Effector memory CD4-positive, alpha-beta T cell (primary cell): ENCODE measurements around the gene CCDC91.
"Not testable (repeated sequence)": the region's sequence is repeated elsewhere in the genome, so short reads cannot be mapped to it uniquely, and the experiment has no call there.

Experiments used
- DNase-seq, 3 donors: peaks; one replicate each; pipeline ENCODE4 v3.0.0-alpha.2; 2020
- H3K27ac ChIP-seq: 2 replicates; pipeline ENCODE4 v1.7.0; 2013; ENCODE audit warnings: mild to moderate bottlenecking, low read length, moderate library complexity; ENCODE audit not compliant: insufficient read depth, poor library complexity, severe bottlenecking
- H3K27me3 ChIP-seq: replicated peaks from 2 replicates; pipeline ENCODE4 v1.7.0; 2013; ENCODE audit warnings: mild to moderate bottlenecking, low read length; ENCODE audit not compliant: insufficient read depth, control insufficient read depth, poor library complexity, severe bottlenecking
- H3K36me3 ChIP-seq: 2 replicates; pipeline ENCODE4 v1.7.0; 2013; ENCODE audit warnings: mild to moderate bottlenecking, low read length, moderate library complexity; ENCODE audit not compliant: control insufficient read depth, insufficient read depth
- H3K4me1 ChIP-seq: 2 replicates; pipeline ENCODE4 v1.7.0; 2013; ENCODE audit warnings: low read length, mild to moderate bottlenecking; ENCODE audit not compliant: control insufficient read depth, insufficient read depth, poor library complexity, severe bottlenecking
- H3K4me3 ChIP-seq: 2 replicates; pipeline ENCODE4 v1.7.0; 2013; ENCODE audit warnings: low read length, low read depth, mild to moderate bottlenecking; ENCODE audit not compliant: insufficient read depth, poor library complexity, severe bottlenecking
- H3K9me3 ChIP-seq: 2 replicates; pipeline ENCODE4 v1.7.0; 2013; ENCODE audit warnings: mild to moderate bottlenecking, low read length, moderate library complexity; ENCODE audit not compliant: control insufficient read depth

Gene CCDC91

DNA sequence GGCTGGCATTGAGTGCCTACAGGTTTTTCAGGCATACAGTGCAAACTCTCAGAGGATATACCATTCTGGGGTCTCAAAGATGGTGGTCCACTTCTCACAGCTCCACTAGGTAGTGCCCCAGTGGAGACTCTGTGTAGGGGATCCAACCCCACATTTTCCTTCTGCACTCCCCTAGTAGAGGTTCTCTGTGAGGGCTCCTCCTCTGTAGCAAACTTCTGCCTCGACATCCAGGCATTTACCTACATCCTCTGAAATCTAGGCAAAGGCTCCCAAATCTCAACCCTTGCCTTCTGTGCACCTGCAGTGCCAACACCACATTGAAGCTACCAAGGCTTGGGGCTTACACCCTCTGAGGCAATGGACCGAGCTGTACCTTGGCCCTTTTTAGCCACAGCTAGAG is 179.2 kb downstream of the CCDC91 start:
- no peak for DNase-seq
- Histone ChIP-seq H3K4me1 (no peaks in the 10 kb centered on the region), H3K4me3 (no peak overlapping the region), H3K27me3 (no peaks in the 10 kb centered on the region), H3K36me3 (peaks cover 48% of the 10 kb centered on the region), H3K9me3 (peaks cover 6% of the 10 kb centered on the region), H3K27ac (no peak overlapping the region)

GRCh38 chr12:28374556-28374955 is 184.3 kb downstream of the CCDC91 start:
- H3K27ac ChIP-seq: no peak overlapping the region
- DNase-seq: no peak
- H3K4me3 ChIP-seq: no peak overlapping the region
- no peaks in the 10 kb centered on the region for H3K4me1 ChIP-seq
- H3K36me3 ChIP-seq: peaks cover 14% of the 10 kb centered on the region
- H3K27me3 ChIP-seq: no peaks in the 10 kb centered on the region
- peaks cover 1% of the 10 kb centered on the region for H3K9me3 ChIP-seq

- DNase-seq: no peak
- Histone ChIP-seq H3K27ac (no peak overlapping the region), H3K36me3 (no peaks in the 10 kb centered on the region), H3K9me3 (no peaks in the 10 kb centered on the region), H3K27me3 (no peaks in the 10 kb centered on the region), H3K4me1 (no peaks in the 10 kb centered on the region), H3K4me3 (no peak overlapping the region)
Observed at GRCh38 chr12:28378736-28379135, 188.5 kb downstream of the CCDC91 start.

DNA sequence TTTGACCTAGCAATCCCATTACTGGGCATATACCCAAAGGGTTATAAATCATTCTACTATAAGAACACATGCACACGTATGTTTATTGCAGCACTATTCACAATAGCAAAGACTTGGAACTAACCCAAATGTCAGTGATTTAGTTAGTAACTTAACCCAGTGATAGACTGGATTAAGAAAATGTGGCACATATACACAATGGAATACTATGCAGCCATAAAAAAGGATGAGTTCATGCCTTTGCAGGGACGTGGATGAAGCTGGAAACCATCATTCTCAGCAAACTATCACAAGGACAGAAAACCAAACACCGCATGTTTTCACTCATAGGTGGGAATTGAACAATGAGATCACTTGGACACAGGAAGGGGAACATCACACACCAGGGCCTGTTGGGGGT is 189.5 kb downstream of the CCDC91 start:
- not testable (repeated sequence) for H3K36me3 ChIP-seq, H3K27me3 ChIP-seq, H3K27ac ChIP-seq, DNase-seq, H3K4me1 ChIP-seq, H3K9me3 ChIP-seq, H3K4me3 ChIP-seq

DNA sequence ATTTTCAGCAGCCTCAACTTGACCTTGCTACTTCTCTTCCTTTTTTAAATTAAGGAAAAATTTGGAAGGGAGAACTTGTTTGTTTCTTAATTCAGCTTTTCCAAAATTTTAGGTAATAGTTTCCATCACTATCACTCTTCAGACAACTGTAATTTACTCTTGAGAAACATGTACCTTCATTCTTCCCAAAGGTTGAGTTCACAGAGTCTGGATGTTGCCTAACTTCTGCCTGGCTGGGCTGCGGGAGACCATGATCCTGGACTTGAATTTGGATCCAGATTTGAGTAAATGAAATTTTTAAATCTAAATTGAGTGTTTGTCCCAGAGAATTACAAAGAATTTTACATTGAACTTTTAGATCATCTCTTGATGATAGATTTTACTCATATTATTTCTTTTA is 193.1 kb downstream of the CCDC91 start:
- DNase-seq: no peak
- no peaks in the 10 kb centered on the region for H3K4me1 ChIP-seq
- H3K36me3 ChIP-seq: peaks cover 2% of the 10 kb centered on the region
- no peaks in the 10 kb centered on the region for H3K27me3 ChIP-seq
- H3K9me3 ChIP-seq: no peaks in the 10 kb centered on the region
- H3K27ac ChIP-seq: no peak overlapping the region
- H3K4me3 ChIP-seq: no peak overlapping the region

DNA sequence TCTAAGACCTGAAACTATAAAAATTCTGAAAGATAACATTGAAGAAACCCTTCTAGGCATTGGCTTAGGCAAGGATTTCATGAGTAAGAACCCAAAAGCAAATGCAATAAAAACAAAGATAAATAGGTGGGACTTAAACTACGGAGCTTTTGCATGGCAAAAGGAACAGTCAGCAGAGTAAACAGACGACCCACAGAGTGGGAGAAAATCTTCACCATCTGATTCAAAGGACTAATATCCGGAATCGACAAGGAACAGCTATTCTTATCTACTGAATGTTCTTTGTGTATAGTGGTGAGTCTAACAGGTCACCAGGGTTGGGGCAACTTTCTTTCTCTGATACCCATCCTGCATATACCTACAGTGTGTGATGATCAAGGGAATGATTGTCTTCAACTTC is 198.6 kb downstream of the CCDC91 start:
- Histone ChIP-seq H3K9me3 (no peaks in the 10 kb centered on the region), H3K36me3 (peaks cover 14% of the 10 kb centered on the region), H3K27me3 (no peaks in the 10 kb centered on the region), H3K4me1 (no peaks in the 10 kb centered on the region), H3K4me3 (no peak overlapping the region), H3K27ac (no peak overlapping the region)
- DNase-seq: no peak

- Histone ChIP-seq H3K27me3 (no peaks in the 10 kb centered on the region), H3K9me3 (no peaks in the 10 kb centered on the region), H3K27ac (no peak overlapping the region), H3K4me1 (no peaks in the 10 kb centered on the region), H3K4me3 (no peak overlapping the region), H3K36me3 (peaks cover 14% of the 10 kb centered on the region)
- no peak for DNase-seq
Observed at GRCh38 chr12:28390206-28390605, 199.9 kb downstream of the CCDC91 start.

DNA sequence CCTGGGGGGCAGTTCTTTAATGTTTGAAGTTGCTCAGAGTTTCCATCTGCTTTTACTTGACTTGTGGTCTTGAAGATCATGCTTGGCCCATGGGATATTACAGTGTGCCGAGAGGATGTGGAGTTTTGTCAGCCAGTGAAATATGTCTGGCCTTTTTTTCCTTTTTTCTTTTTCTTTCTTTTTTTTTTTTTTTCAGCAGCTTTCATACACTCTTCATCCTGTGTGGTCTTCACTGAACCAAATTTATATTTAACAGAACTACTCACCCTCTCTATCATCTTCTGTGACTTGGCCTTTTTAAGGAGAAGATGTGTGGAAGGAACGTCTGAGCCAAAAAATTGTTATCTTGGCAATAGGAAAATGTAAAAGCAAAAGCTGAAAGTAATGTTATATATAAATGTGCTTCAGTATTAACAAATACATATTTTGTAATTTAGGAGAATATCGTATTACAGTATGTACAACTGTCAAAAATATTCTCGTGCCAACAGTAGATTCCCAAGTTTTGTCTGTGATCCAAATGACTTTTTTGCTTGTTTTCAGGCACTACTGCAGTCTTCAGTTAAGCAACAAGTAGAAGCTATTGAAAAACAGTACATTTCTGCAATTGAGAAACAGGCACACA is 200.6 kb downstream of the CCDC91 start:
- no peaks in the 10 kb centered on the region for H3K4me1 ChIP-seq
- no peak overlapping the region for H3K4me3 ChIP-seq
- peaks cover 18% of the 10 kb centered on the region for H3K36me3 ChIP-seq
- no peak for DNase-seq
- H3K27me3 ChIP-seq: no peaks in the 10 kb centered on the region
- no peak overlapping the region for H3K27ac ChIP-seq
- no peaks in the 10 kb centered on the region for H3K9me3 ChIP-seq

DNA sequence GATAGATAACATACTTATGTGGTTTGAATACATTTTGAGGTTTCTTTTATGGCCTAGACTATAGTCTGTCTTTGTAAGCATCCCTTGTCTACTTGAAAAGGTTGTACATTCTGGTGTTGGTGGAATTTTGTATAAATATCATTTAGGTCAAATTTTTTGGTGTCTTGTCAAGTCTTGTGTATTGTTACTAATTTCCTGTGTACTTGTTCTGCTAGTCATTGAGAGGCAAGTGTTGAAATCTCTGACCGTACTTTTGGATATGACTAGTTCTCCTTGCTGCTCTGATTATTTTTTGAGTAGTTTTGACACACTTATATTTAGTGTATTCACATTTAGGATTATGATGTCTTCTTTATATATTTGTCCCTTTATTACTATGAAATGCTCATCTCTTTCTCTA is 219.6 kb downstream of the CCDC91 start:
- Histone ChIP-seq H3K9me3 (no peaks in the 10 kb centered on the region), H3K36me3 (no peaks in the 10 kb centered on the region), H3K4me3 (no peak overlapping the region), H3K27ac (no peak overlapping the region), H3K4me1 (no peaks in the 10 kb centered on the region), H3K27me3 (no peaks in the 10 kb centered on the region)
- DNase-seq: no peak

DNA sequence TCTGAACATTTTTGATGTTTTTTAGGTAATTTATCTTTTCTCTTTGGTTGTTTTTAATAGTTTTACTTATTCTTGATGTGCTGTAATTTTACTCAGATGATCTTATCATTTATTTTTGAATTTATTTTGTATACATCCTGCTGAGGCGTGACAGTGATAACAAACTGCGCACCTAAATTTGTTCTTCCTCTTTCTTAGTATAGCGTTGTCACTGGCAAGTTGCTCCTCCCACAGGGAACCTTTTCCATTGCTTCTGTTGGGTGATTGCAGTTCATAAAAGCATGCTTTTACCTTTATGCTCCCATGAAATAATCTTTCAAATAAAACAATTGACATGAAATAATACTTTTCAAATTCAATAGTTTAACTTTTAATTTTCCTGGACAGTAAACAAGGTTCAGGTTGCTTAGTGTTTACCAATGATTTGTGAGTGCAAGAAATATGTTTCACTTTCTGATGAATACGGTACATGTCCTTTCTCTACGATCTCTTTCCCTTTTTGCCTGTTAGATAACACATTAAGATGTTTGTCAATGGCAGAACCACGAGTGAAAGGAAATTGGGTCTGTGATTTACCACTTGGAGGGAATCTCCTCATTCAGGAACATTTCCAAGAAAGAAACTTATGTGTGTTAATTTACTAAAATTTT is 223.3 kb downstream of the CCDC91 start:
- H3K9me3 ChIP-seq: no peaks in the 10 kb centered on the region
- no peak overlapping the region for H3K4me3 ChIP-seq
- no peak overlapping the region for H3K27ac ChIP-seq
- H3K4me1 ChIP-seq: no peaks in the 10 kb centered on the region
- DNase-seq: no peak
- H3K27me3 ChIP-seq: no peaks in the 10 kb centered on the region
- H3K36me3 ChIP-seq: no peaks in the 10 kb centered on the region
